SU-DHL-6 (cell line): ENCODE results near the gene ICE1.

Experiments
- H2AFZ ChIP-seq: fragments of 200-600 bp; sonication (generic); 2 replicates; pipeline ENCODE4 v1.6.1; 2014; ENCODE audit warnings: low read depth, mild to moderate bottlenecking, moderate library complexity, mixed read lengths, antibody characterized with exemption, low read length; ENCODE audit not compliant: severe bottlenecking
- H3F3A ChIP-seq: fragments of 200-600 bp; shearing (Covaris generic); 2 replicates; pipeline ENCODE4 v1.6.0; 2016; ENCODE audit warnings: antibody characterized with exemption, mild to moderate bottlenecking; ENCODE audit not compliant: insufficient read depth
- H3K27ac ChIP-seq: fragments of 200-600 bp; sonication (generic); 2 replicates; pipeline ENCODE4 v1.5.1; 2016; ENCODE audit warnings: low read depth, mild to moderate bottlenecking, low read length, moderate library complexity, mixed read lengths
- H3K27me3 ChIP-seq: fragments of 200-600 bp; sonication (generic), shearing (Covaris generic); 2 replicates; pipeline ENCODE4 v1.6.0; 2014; ENCODE audit warnings: mild to moderate bottlenecking, low read length
- H3K36me3 ChIP-seq: fragments of 200-600 bp; sonication (generic); 2 replicates; pipeline ENCODE4 v1.6.1; 2014; ENCODE audit warnings: mild to moderate bottlenecking, low read length, mixed read lengths
- H3K4me2 ChIP-seq: fragments of 300-600, 200-600 bp; shearing (Covaris generic), sonication (generic); 2 replicates; pipeline ENCODE4 v1.6.0; 2014; ENCODE audit warnings: low read length, low read depth, mild to moderate bottlenecking; ENCODE audit not compliant: poor library complexity, severe bottlenecking
- H3K4me3 ChIP-seq: fragments of 200-600 bp; sonication (generic); 2 replicates; pipeline ENCODE4 v1.5.1; 2014; ENCODE audit warnings: antibody characterized with exemption, low read length, mild to moderate bottlenecking, mixed read lengths; ENCODE audit not compliant: insufficient read depth, poor library complexity, severe bottlenecking
- H3K79me2 ChIP-seq: fragments of 200-600 bp; sonication (generic); 2 replicates; pipeline ENCODE4 v1.6.1; 2014; ENCODE audit warnings: mild to moderate bottlenecking, low read length, moderate library complexity; ENCODE audit not compliant: insufficient read depth
- H3K9ac ChIP-seq: fragments of 200-600 bp; sonication (generic); 2 replicates; pipeline ENCODE4 v1.7.0; 2014; ENCODE audit warnings: mild to moderate bottlenecking, low read length
- H3K9me2 ChIP-seq: fragments of 200-600 bp; sonication (generic); replicated peaks from 2 replicates; pipeline ENCODE4 v1.6.1; 2014; ENCODE audit warnings: low read length; ENCODE audit not compliant: insufficient read depth
- H3K9me3 ChIP-seq: fragments of 200-600 bp; sonication (generic); 2 replicates; pipeline ENCODE4 v1.6.1; 2014; ENCODE audit warnings: low read length, mixed read lengths; ENCODE audit not compliant: insufficient read depth
- H4K20me1 ChIP-seq: fragments of 200-600 bp; sonication (generic); 2 replicates; pipeline ENCODE4 v1.6.1; 2014; ENCODE audit warnings: low read depth, mild to moderate bottlenecking, antibody characterized with exemption, low read length, moderate library complexity, mixed read lengths
- EZH2phosphoT487 ChIP-seq: fragments of 200-600 bp; sonication (generic), shearing (Covaris generic); conservative IDR thresholded peaks from 2 replicates; pipeline ENCODE4 v1.6.1; 2018; ENCODE audit warnings: mild to moderate bottlenecking, antibody characterized with exemption, low read length, moderate library complexity, mixed read lengths
- TF ChIP-seq, protein P1 (sequence below): fragments of 200-600 bp; sonication (generic); IDR thresholded peaks from one replicate; pipeline ENCODE4 v1.5.1; 2017; ENCODE audit warnings: antibody characterized with exemption, mild to moderate bottlenecking, low read length, moderate library complexity; ENCODE audit not compliant: insufficient read depth, poor library complexity, severe bottlenecking

Gene ICE1

GRCh38 chr5:5536871-5537270, 114.4 kb downstream of the ICE1 start:
- Histone ChIP-seq H3K27me3 (no peaks in the 10 kb centered on the region), H3F3A (no peaks in the 10 kb centered on the region), H2AFZ (no peak overlapping the region)

DNA sequence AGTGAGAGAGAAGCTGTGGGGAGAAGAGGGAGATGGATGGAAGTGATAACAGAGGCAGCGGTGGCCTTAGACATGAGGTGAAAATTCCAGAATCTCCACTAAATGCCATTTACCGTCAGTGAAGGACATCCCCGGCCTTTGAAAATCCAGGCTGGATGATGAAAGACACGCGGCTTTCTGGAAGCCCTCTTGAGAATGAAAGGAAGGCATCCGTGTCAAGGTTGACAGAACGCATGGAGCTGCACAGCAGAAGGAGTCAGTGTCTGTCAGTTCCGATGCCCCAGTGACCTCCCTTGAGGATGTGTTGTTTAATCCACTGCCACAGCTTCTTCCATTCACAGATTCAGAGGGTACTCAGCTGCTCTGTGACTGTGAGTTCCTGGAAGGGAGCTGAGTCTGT, 114.9 kb downstream of the ICE1 start:
- no peak overlapping the region for H3K4me3 ChIP-seq
- H3K4me2 ChIP-seq, result no peak overlapping the region
- no peak overlapping the region for H3K9ac ChIP-seq
- H3K79me2 ChIP-seq, result no peaks in the 10 kb centered on the region
- H3K9me2 ChIP-seq, result no peaks in the 10 kb centered on the region
- no peaks in the 10 kb centered on the region for H3K27me3 ChIP-seq
- no peak overlapping the region for H2AFZ ChIP-seq
- no peak overlapping the region for H3K27ac ChIP-seq
- H4K20me1 ChIP-seq, result no peaks in the 10 kb centered on the region
- H3F3A ChIP-seq, result no peaks in the 10 kb centered on the region
- H3K9me3 ChIP-seq, result no peaks in the 10 kb centered on the region
- TF ChIP-seq EZH2phosphoT487, result no peak
- TF ChIP-seq, protein P1, sequence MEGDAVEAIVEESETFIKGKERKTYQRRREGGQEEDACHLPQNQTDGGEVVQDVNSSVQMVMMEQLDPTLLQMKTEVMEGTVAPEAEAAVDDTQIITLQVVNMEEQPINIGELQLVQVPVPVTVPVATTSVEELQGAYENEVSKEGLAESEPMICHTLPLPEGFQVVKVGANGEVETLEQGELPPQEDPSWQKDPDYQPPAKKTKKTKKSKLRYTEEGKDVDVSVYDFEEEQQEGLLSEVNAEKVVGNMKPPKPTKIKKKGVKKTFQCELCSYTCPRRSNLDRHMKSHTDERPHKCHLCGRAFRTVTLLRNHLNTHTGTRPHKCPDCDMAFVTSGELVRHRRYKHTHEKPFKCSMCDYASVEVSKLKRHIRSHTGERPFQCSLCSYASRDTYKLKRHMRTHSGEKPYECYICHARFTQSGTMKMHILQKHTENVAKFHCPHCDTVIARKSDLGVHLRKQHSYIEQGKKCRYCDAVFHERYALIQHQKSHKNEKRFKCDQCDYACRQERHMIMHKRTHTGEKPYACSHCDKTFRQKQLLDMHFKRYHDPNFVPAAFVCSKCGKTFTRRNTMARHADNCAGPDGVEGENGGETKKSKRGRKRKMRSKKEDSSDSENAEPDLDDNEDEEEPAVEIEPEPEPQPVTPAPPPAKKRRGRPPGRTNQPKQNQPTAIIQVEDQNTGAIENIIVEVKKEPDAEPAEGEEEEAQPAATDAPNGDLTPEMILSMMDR, result no peak
- H3K36me3 ChIP-seq, result no peaks in the 10 kb centered on the region

More at GRCh38 chr5:5536871-5537270, 114.4 kb downstream of the ICE1 start:
- TF ChIP-seq, protein P1, result no peak
- no peak for TF ChIP-seq EZH2phosphoT487
- no peak overlapping the region for H3K27ac ChIP-seq
- H3K9me2 ChIP-seq, result no peaks in the 10 kb centered on the region
- no peaks in the 10 kb centered on the region for H4K20me1 ChIP-seq
- H3K79me2 ChIP-seq, result no peaks in the 10 kb centered on the region
- no peak overlapping the region for H3K4me3 ChIP-seq
- H3K36me3 ChIP-seq, result no peaks in the 10 kb centered on the region
- H3K4me2 ChIP-seq, result no peak overlapping the region
- no peaks in the 10 kb centered on the region for H3K9me3 ChIP-seq
- no peak overlapping the region for H3K9ac ChIP-seq

- no peaks in the 10 kb centered on the region for H3K79me2 ChIP-seq
- no peak overlapping the region for H3K9ac ChIP-seq
- no peaks in the 10 kb centered on the region for H3K36me3 ChIP-seq
- H2AFZ ChIP-seq, result no peak overlapping the region
- no peaks in the 10 kb centered on the region for H4K20me1 ChIP-seq
- TF ChIP-seq, protein P1, result no peak
- no peak for TF ChIP-seq EZH2phosphoT487
- H3K4me2 ChIP-seq, result no peak overlapping the region
- H3K27me3 ChIP-seq, result no peaks in the 10 kb centered on the region
- H3F3A ChIP-seq, result no peaks in the 10 kb centered on the region
- no peak overlapping the region for H3K27ac ChIP-seq
- H3K4me3 ChIP-seq, result no peak overlapping the region
- no peaks in the 10 kb centered on the region for H3K9me3 ChIP-seq
- H3K9me2 ChIP-seq, result no peaks in the 10 kb centered on the region
Measured at GRCh38 chr5:5539590-5539989, 117.1 kb downstream of the ICE1 start.
